Measurements from ENCODE around the gene KIAA1210. TPM values are rescaled to one million over a fixed set of nuclear protein-coding genes. Genes with fewer than 3 reads are reported as not detected.
"Not testable (repeated sequence)": the region's sequence is repeated elsewhere in the genome, so short reads cannot be mapped to it uniquely, and the experiment has no call there.

The KIAA1210 gene
- total and polyA plus RNA-seq, 10 of the 15 experiments (the other 5 are each of a cell fraction or from before 2014, with no cell fraction given), result 0.01 TPM; not detected in 9

- no peak for TF ChIP-seq YY1 (IDR thresholded peaks at IDR 0.05; ENCODE audit: low read depth, low read length)
- no peak for TF ChIP-seq NFIC (IDR thresholded peaks at IDR 0.05; ENCODE audit: low read depth, low read length)
- no peak for TF ChIP-seq TARDBP (IDR thresholded peaks at IDR 0.05; ENCODE audit: borderline replicate concordance)
- no peak for TF ChIP-seq RCOR1 (conservative IDR thresholded peaks at IDR 0.05; ENCODE audit: low read depth, low read length)
- no peak for TF ChIP-seq EP300 (IDR thresholded peaks at IDR 0.05; ENCODE audit: borderline replicate concordance in 1 of 2, control insufficient read depth in 1 of 2, low read depth in 2 of 2, low read length in 2 of 2)
- TF ChIP-seq RUNX3 (IDR thresholded peaks at IDR 0.05; ENCODE audit: low read length), result no peak
- no peak for TF ChIP-seq FOS (IDR thresholded peaks at IDR 0.05; ENCODE audit: borderline replicate concordance, extremely low read depth, insufficient read length)
- TF ChIP-seq IKZF2 (IDR thresholded peaks at IDR 0.05), result no peak
- TF ChIP-seq E2F4 (IDR thresholded peaks at IDR 0.05; ENCODE audit: low read depth, low read length), result no peak
- TF ChIP-seq PRDM15 (CRISPR knock-in tag; IDR thresholded peaks at IDR 0.05), result no peak
- no peak for TF ChIP-seq BMI1 (IDR thresholded peaks at IDR 0.05; ENCODE audit: borderline replicate concordance)
These were observed 96.6 kb downstream of the KIAA1210 start (continued) for GRCh38 chrX:119030990-119031389.

GRCh38 chrX:119029656-119030055 lies 98.0 kb downstream of the KIAA1210 start:
- in situ Hi-C loops (cut with MboI); H3K4me2 ChIP-seq (ENCODE audit: control insufficient read depth, insufficient read depth); H3K9me3 ChIP-seq (replicated peaks; ENCODE audit: control insufficient read depth, insufficient read depth, low read length); H3K9ac ChIP-seq (ENCODE audit: control insufficient read depth, insufficient read depth, low read length); H3K4me3 ChIP-seq; H3K79me2 ChIP-seq (ENCODE audit: control insufficient read depth, insufficient read depth, low read length); intact Hi-C loops (cut with micrococcal nuclease; ENCODE audit: unreplicated experiment); RAD21 ChIA-PET (ENCODE audit: unreplicated experiment); H3K4me1 ChIP-seq (ENCODE audit: control insufficient read depth, insufficient read depth, low read length); DNase-seq (ENCODE audit: low read depth, low spot score); POLR2A ChIA-PET; FAIRE-seq; ATAC-seq; SMC1A ChIA-PET (ENCODE audit: uncharacterized antibody, unreplicated experiment); BruUV-seq (replicated peaks); CTCF ChIA-PET; H3K27me3 ChIP-seq (replicated peaks in 1 of 2; ENCODE audit: control insufficient read depth in 2 of 2, insufficient read depth in 2 of 2, low read length in 1 of 2); H4K20me1 ChIP-seq (ENCODE audit: control insufficient read depth, insufficient read depth); H2AFZ ChIP-seq (ENCODE audit: control insufficient read depth, low read depth, low read length); H3K27ac ChIP-seq (ENCODE audit: control insufficient read depth, insufficient read depth); H3K36me3 ChIP-seq (ENCODE audit: control insufficient read depth in 2 of 2, insufficient read depth in 2 of 2, low read length in 1 of 2): not testable (repeated sequence)
- 60% methylated on average over 10 of the region's 10 CpGs for WGBS (ENCODE audit: insufficient coverage, insufficient replicate concordance, low lambda C conversion rate, missing lambda C conversion rate)
